ENCODE results near the gene PTEN.

Gene PTEN

GRCh38 chr10:87960230-87960629 lies 96.8 kb downstream of the PTEN start:
- peak overlapping the region; percentile 64 for H3K27ac ChIP-seq
- DNase-seq (ENCODE audit: low read depth, low spot score), result no peak

GRCh38 chr10:87961314-87961713 lies 97.9 kb downstream of the PTEN start:
- peak overlapping the region; percentile 64 for H3K27ac ChIP-seq
- no peak for DNase-seq (ENCODE audit: low read depth, low spot score)

GRCh38 chr10:87966459-87966858 lies 103.0 kb downstream of the PTEN start:
- no peak overlapping the region for H3K27ac ChIP-seq
- no peak for DNase-seq (ENCODE audit: low read depth, low spot score)

- no peak overlapping the region for H3K27ac ChIP-seq
- no peak for DNase-seq (ENCODE audit: low read depth, low spot score)
These were observed 110.2 kb downstream of the PTEN start for GRCh38 chr10:87973635-87974034.

GRCh38 chr10:87974130-87974529 lies 110.7 kb downstream of the PTEN start:
- no peak for DNase-seq (ENCODE audit: low read depth, low spot score)
- no peak overlapping the region for H3K27ac ChIP-seq

- no peak overlapping the region for H3K27ac ChIP-seq
- no peak for DNase-seq (ENCODE audit: low read depth, low spot score)
These were observed 111.3 kb downstream of the PTEN start for GRCh38 chr10:87974769-87975168.

GRCh38 chr10:87976101-87976743 lies 112.8 kb downstream of the PTEN start:
- DNase-seq (ENCODE audit: low read depth, low spot score), result no peak
- H3K27ac ChIP-seq, result no peak overlapping the region

- no peak for DNase-seq (ENCODE audit: low read depth, low spot score)
- H3K27ac ChIP-seq, result no peak overlapping the region
These were observed 114.7 kb downstream of the PTEN start for GRCh38 chr10:87978166-87978565.

GRCh38 chr10:87979847-87980246 lies 116.4 kb downstream of the PTEN start:
- DNase-seq (ENCODE audit: low read depth, low spot score), result no peak
- no peak overlapping the region for H3K27ac ChIP-seq

GRCh38 chr10:87983716-87984115 lies 120.3 kb downstream of the PTEN start:
- no peak overlapping the region for H3K27ac ChIP-seq
- DNase-seq (ENCODE audit: low read depth, low spot score), result no peak

GRCh38 chr10:87987206-87987605 lies 123.8 kb downstream of the PTEN start:
- no peak for DNase-seq (ENCODE audit: low read depth, low spot score)
- no peak overlapping the region for H3K27ac ChIP-seq

GRCh38 chr10:87991946-87992345 lies 128.5 kb downstream of the PTEN start:
- H3K27ac ChIP-seq, result no peak overlapping the region
- no peak for DNase-seq (ENCODE audit: low read depth, low spot score)

- H3K27ac ChIP-seq, result no peak overlapping the region
These were observed 141.0 kb downstream of the PTEN start for GRCh38 chr10:88004451-88004850.

GRCh38 chr10:88006261-88006660 lies 142.8 kb downstream of the PTEN start:
- no peak overlapping the region for H3K27ac ChIP-seq
- no peak for DNase-seq (ENCODE audit: low read depth, low spot score)

More at GRCh38 chr10:88004451-88004850, 141.0 kb downstream of the PTEN start:
- no peak for DNase-seq (ENCODE audit: low read depth, low spot score)

GRCh38 chr10:88008866-88009470 lies 145.5 kb downstream of the PTEN start:
- DNase-seq (ENCODE audit: low read depth, low spot score), result no peak
- no peak overlapping the region for H3K27ac ChIP-seq

GRCh38 chr10:88012641-88013040 lies 149.2 kb downstream of the PTEN start:
- no peak for DNase-seq (ENCODE audit: low read depth, low spot score)
- no peak overlapping the region for H3K27ac ChIP-seq

GRCh38 chr10:88017781-88018180 lies 154.4 kb downstream of the PTEN start:
- no peak overlapping the region for H3K27ac ChIP-seq
- no peak for DNase-seq (ENCODE audit: low read depth, low spot score)

- H3K27ac ChIP-seq, result no peak overlapping the region
- no peak for DNase-seq (ENCODE audit: low read depth, low spot score)
These were observed 156.3 kb downstream of the PTEN start for GRCh38 chr10:88019753-88020152.

Measured in epithelial cell of prostate (primary cell).